BE2C (cell line): ENCODE measurements around the gene HOXD8.
A peak's percentile ranks its signal among the peaks of the same experiment; 100 is the strongest.

Experiments
- DNase-seq: peaks from one replicate; pipeline ENCODE4 v3.0.0-alpha.2; 2020
- H3K27me3 ChIP-seq: fragments of 250-450 bp; sonication (Bioruptor Pico); 2 replicates; pipeline ENCODE4 v1.5.1; 2020; ENCODE audit warnings: mild to moderate bottlenecking
- H3K36me3 ChIP-seq: fragments of 250-450 bp; sonication (Bioruptor Pico); 2 replicates; pipeline ENCODE4 v1.5.1; 2020; ENCODE audit warnings: mild to moderate bottlenecking
- H3K4me1 ChIP-seq: fragments of 250-450 bp; sonication (Bioruptor Pico); 2 replicates; pipeline ENCODE4 v1.5.1; 2020
- H3K4me3 ChIP-seq: 2 replicates; pipeline ENCODE4 v1.5.1; 2011; ENCODE audit warnings: low read depth, low read length
- H3K9me3 ChIP-seq: fragments of 250-450 bp; sonication (Bioruptor Pico); 2 replicates; pipeline ENCODE4 v1.5.1; 2020
- TF ChIP-seq, protein P1 (sequence below): IDR thresholded peaks from 2 replicates; pipeline ENCODE4 v1.5.1; 2012; ENCODE audit warnings: mild to moderate bottlenecking, low read depth, low read length

HOXD8 gene

DNA sequence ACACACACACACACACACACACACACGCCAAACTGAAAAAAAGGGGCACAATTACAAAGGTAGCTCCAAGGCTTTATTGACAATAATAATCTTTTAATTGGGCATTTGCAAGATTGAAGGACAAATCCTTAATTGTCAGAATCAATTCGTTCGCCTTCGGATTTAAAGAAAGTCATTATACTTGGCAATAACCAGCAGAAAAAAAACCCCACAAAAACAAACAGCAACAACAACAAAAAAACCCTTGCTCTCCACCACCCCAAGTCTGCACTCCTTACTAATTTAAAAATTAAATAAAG, 1.8 kb upstream of the HOXD8 start:
- TF ChIP-seq, protein P1, sequence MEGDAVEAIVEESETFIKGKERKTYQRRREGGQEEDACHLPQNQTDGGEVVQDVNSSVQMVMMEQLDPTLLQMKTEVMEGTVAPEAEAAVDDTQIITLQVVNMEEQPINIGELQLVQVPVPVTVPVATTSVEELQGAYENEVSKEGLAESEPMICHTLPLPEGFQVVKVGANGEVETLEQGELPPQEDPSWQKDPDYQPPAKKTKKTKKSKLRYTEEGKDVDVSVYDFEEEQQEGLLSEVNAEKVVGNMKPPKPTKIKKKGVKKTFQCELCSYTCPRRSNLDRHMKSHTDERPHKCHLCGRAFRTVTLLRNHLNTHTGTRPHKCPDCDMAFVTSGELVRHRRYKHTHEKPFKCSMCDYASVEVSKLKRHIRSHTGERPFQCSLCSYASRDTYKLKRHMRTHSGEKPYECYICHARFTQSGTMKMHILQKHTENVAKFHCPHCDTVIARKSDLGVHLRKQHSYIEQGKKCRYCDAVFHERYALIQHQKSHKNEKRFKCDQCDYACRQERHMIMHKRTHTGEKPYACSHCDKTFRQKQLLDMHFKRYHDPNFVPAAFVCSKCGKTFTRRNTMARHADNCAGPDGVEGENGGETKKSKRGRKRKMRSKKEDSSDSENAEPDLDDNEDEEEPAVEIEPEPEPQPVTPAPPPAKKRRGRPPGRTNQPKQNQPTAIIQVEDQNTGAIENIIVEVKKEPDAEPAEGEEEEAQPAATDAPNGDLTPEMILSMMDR = no peak
- no peak overlapping the region for H3K4me3 ChIP-seq
- H3K4me1 ChIP-seq = no peaks in the 10 kb centered on the region
- H3K9me3 ChIP-seq = no peaks in the 10 kb centered on the region
- no peaks in the 10 kb centered on the region for H3K27me3 ChIP-seq
- DNase-seq = no peak
- H3K36me3 ChIP-seq = no peaks in the 10 kb centered on the region

DNA sequence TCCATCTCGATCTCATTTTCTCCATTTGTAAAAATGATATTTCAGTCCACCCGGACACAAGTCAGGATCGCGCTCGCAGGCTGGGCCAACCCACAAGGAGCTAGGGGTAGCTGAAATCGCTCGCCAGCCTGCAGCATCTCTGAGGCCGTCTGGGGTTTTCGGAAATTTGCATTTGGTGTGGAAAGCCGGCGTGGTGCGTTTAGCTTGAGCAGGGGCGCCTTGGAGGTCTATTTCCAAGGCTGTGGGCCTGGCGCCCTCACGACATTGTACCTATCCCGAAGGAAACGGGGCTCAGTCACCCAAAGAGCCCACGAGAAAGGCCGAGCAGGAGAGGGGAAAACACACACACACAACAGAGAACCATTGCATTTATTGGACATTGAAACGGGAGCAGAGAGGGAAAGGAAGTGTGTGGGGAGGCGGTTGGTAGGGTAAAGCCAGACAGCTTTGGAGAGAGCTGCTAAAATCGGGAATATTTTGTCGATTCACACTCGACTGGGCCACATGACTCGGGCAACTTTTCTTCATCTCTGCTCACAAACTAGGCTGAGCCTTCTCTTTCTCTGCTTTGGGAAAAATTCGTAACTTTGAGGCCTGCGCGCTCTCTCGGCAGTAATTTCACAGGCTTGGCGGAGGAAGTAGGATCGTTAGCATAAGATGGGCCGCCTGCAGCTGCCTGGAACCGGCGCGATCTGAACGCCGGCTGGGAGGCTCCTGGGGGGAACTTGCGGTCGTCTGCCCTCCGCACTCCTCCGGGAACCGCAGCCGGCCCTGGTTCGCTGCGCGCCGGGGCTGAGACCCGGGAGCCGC, 1.1 kb upstream of the HOXD8 start:
- H3K36me3 ChIP-seq = no peaks in the 10 kb centered on the region
- DNase-seq = no peak
- no peaks in the 10 kb centered on the region for H3K4me1 ChIP-seq
- H3K9me3 ChIP-seq = no peaks in the 10 kb centered on the region
- no peaks in the 10 kb centered on the region for H3K27me3 ChIP-seq
- H3K4me3 ChIP-seq = no peak overlapping the region
- TF ChIP-seq, protein P1 = no peak

- Histone ChIP-seq H3K27me3 (no peaks in the 10 kb centered on the region), H3K4me1 (0 out of 2 replicates have a peak, but pooled peaks cover under 1% of the 10 kb centered on the region), H3K36me3 (no peaks in the 10 kb centered on the region), H3K9me3 (no peaks in the 10 kb centered on the region), H3K4me3 (peak overlapping the region; percentile 53)
- no peak for DNase-seq
- TF ChIP-seq, protein P1 = no peak
Observed at GRCh38 chr2:176129813-176130146, 275 bp downstream of the HOXD8 start.

DNA sequence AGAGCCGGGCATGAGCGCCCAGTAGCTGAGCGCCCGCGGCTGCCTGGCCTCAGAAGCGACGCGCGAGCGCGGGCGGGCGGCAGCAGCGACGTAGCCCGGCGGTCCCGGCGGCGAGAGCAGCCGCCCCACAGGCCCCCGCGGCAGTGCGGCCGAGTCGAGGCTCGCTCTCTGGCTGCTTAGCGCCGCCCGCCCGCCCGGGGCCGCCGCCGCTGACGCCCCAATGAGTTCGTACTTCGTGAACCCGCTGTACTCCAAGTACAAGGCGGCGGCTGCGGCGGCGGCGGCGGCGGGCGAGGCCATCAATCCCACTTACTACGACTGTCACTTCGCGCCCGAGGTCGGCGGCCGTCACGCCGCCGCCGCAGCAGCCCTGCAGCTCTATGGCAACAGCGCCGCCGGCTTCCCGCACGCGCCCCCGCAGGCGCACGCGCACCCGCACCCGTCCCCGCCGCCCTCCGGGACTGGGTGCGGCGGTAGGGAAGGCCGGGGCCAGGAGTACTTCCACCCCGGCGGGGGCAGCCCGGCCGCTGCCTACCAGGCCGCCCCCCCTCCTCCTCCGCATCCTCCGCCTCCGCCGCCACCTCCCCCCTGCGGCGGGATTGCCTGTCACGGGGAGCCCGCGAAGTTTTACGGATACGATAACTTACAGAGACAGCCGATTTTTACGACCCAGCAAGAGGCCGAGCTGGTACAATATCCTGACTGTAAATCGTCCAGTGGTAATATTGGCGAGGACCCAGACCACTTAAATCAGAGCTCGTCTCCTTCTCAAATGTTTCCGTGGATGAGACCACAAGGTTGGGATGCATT, 847 bp downstream of the HOXD8 start:
- Histone ChIP-seq H3K4me1 (peaks cover 6% of the 10 kb centered on the region; the same call in 1 of the 2 replicates), H3K4me3 (peak overlapping the region; percentile 68), H3K36me3 (no peaks in the 10 kb centered on the region), H3K9me3 (no peaks in the 10 kb centered on the region), H3K27me3 (no peaks in the 10 kb centered on the region)
- TF ChIP-seq, protein P1 = no peak
- peak; percentile 65 for DNase-seq

GRCh38 chr2:176130957-176131847, 1.7 kb downstream of the HOXD8 start:
- H3K4me3 ChIP-seq = peak overlapping the region; percentile 68
- peaks cover 7% of the 10 kb centered on the region; the same call in 1 of the 2 replicates for H3K4me1 ChIP-seq
- DNase-seq = no peak
- H3K9me3 ChIP-seq = no peaks in the 10 kb centered on the region
- TF ChIP-seq, protein P1 = no peak
- no peaks in the 10 kb centered on the region for H3K36me3 ChIP-seq
- no peaks in the 10 kb centered on the region for H3K27me3 ChIP-seq
